Stimulated activated CD8-positive, alpha-beta memory T cell treated with anti-CD3 and anti-CD28 coated beads, Interleukin-15, amount 100 ng/mL, for 48 hours (primary cell): Measurements from ENCODE around the gene ARHGAP26.

Experiments
- DNase-seq, 2 donors: peaks; one replicate each; pipeline ENCODE4 v3.0.0-alpha.2; 2020; ENCODE audit warnings: low read depth in 2 of 2

Gene ARHGAP26

DNA sequence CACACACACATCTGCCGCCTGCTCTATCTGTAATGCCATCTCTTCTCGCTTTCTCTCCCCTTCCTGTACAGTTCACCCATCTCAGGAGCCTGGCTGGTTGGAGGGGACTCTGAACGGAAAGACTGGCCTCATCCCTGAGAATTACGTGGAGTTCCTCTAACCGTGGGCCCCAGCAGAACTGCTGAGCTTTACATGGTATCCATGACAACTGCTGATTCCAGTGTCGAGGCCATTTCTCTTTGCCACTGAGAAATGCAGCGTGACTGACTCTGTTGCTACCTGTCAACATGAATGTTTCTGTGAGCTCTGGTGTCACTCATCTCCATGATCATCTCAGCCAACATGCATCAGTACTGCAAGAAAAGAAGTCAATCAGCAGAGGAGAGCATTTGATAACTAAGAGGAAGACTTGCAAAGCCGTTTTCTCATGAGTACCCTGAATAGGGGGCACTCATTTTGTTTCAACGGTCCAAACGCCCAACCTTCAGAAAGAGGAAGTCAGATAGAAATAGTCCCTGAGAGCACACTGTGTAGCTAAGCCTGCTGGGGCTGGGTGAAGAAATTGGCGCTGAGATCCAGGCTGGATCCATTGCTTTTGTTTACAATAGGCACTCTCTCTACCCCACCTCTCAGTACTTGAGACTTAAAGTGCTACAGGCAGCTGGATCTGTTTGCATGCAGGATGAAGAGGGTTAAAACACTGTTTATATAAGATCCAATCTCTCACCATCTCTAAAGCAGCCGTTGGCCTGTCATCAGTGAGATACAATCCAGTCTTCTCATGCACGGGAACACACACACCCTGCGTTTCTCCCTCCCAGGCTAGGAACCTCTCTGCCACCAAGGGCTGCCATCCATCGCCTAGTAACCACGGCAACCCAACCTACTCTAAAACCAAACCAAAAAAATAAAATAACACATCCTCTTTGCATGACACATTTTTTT lies 452.4 kb downstream of the ARHGAP26 start:
- DNase-seq = peak in 1 of 2 donors; percentile 21

DNA sequence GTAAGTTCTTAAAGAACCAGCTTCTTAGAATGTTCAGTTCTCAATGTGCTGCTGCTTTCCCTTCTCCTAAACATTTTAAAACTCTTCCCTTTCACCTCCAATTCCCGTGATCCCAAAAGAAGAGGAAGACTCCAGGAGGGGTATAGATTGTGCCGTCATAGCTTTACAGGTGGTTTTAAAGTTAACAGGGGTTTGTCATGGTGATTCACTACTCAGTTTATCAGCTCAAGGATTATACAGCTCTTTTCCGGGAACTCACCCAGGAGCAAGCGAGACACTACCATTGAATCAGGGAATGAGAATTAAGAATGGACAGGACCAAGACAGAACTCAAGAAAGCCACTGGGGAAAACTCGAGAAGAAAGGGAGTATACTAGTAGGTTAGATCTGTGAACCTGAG lies 454.5 kb downstream of the ARHGAP26 start:
- no peak for DNase-seq

DNA sequence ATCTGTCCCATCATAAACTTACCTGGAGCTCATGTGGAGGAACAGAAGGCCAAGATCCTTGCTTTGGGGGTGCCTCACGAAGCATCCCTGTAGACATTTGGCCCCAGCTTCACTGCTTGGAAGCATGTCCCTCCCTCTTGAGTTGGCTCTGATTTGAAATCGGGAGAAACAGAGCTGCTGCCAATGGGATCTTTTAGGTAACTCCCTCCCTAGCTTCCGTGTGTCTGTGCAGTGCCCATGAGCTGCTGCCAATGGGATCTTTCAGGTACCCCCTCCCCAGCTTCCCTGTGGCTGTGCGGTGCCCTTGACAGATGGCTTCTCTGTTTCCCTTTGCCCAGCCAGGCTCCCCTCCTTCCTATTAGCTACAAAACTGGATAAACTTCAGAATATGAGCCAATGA lies 455.3 kb downstream of the ARHGAP26 start:
- DNase-seq = no peak

DNA sequence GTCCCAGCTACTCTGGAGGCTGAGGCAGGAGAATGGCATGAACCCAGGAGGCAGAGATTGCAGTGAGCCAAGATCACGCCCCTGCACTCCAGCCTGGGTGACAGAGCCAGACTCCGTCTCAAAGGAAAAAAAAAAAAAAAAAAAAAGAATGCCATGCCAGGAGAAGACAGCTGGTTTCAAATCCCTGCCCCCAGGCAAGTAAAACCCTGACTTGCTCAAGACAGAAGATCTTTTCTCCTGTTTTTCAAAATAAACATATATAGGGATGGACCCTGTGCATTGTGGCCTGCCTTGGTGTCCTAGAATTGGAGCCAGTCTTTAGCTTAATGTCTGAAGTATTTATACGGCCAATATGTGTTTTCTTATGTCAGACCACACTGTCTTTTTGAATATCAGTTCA lies 456.2 kb downstream of the ARHGAP26 start:
- no peak for DNase-seq

DNA sequence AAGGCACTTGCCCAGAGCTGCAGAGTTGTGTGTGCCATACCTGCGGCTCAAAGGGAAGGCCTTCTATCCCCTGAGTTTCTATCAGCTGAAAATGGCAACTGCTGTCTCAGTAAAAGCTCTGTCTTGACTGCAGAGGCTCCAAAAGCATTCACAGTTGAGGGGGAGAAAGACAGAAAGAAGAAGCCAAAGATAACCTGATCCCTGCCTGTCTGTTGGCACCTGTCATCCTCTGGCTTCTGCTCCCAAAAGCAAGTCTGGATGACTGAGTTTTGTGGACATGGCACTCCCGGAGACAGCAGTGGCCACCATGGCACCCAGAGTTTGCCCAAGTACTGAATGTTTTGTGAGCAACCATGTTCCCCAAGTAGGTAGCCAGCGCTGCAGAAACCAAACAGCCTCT lies 456.7 kb downstream of the ARHGAP26 start:
- DNase-seq = no peak

DNA sequence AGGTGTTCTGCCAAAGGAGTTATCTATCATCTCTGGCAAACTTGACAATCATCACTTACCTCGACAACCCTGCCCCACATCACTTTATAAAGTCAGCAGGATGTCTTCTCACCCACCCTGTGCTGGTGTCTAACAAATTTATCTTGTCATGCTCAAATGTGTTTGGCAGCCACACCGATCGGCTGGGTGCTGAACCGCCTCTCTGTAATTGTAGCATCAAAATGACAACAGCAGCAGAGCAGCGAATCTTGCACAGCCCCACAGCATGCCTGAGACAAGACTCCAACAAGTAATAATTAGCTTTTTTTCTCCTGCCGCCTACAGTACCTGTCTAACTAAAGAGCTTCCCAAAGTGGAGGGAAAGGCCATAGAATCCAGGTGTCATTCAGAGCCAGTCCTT lies 457.1 kb downstream of the ARHGAP26 start:
- no peak for DNase-seq

DNA sequence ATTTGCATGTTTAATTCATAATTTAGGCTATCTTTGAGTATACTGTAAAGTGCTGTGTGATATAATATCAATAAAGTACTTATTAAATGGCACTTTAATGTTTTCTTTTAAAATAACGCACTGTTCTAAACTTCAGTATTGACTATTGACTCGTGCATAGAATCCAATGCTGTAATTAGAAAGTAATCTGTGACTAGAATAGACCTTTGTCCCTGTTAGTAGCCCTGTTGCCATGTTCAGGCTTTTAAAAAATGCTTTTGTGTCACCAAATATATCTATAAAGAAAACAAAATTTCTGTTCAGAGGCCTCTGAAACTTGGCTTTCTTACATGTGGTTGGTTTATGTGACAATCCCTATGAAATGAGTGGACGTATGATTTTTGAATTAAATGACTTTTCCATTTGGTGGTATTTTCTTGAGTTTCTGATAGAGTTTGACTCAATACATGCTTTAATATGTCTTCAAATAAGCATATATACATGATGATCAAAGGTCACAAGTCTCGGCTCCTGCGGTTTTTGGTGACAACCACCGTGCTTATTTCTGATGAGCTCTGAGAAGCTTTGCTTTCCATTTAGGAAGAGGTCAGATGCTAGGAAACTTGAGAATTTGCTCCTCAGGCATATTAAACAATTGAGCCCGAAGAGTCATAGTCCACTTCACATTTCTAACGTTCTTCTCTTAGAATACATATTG lies 458.6 kb downstream of the ARHGAP26 start:
- DNase-seq = peak in 1 of 2 donors; percentile 38

DNA sequence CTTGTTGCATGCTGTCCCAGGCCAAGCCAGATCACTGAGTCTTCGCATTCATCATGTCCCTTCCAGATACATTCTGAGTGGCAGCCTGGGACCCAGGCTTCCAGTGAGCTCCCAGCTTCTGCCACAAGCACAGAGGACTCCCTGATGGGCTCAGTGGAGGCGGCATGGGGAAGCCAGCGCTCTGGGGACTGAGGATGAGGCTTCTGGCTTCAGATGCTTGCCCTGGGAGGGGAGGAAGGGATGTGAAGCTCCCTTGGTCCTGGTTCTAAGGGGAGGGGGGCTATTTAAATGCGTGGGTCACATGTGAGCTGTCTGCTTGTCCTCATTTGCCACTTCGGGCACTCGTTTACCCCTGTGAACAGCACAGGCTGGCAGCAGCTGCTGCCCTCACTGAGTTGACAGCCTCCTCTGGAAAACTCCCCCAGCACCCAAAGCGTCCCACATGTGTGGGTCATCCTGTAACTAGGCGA lies 459.3 kb downstream of the ARHGAP26 start:
- no peak for DNase-seq

DNA sequence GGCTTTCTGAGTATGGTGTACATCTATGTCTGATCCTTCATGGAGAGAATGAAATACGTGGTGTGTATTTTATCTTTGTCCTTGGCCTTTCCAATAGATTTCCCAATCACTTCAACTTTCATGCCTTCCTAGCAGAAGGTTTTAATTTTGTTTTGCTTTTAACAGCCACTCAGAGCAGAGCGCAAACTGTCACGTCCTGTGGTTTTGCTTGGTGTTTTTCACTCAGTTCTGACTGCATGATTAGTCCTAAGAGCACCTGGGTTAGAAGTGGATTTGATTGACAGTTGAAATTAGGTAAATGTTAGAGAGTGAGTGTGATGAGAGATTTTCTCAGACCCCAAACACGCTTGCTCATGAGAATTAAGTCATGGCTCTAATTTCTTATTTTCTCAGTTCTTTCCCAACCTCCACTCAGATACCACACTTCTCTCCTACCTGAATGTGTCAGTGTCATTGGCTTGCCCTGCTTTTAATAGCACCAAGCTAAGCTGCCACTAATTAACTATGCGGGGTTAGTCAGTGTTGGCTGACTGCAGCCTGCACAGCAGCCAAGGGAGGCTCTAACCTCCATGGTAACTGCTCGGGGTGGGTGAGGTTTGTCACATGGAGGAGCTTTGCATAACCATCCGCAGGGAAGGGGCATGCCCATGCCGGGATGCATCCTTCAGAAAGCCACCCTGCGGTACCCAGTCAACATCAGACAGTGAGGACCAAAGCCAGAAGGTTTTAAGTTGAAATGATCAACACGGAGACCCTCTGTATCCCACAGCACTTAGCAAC lies 459.9 kb downstream of the ARHGAP26 start:
- no peak for DNase-seq

DNA sequence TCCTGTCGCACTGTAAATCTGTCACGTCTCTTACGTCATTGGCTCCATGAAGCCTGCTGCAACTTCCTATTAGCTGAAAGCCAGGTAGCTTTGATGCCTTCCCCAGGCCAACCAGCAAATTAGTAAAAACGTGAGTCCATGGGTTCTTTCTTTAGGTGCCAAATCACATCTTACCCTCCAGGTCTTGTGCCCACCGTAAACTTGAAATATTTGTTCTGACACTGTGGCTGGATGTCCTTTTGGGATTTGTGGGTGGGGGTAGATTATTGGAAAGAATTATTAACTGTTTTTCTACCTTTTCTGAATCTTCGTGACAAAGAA lies 460.5 kb downstream of the ARHGAP26 start:
- no peak for DNase-seq

DNA sequence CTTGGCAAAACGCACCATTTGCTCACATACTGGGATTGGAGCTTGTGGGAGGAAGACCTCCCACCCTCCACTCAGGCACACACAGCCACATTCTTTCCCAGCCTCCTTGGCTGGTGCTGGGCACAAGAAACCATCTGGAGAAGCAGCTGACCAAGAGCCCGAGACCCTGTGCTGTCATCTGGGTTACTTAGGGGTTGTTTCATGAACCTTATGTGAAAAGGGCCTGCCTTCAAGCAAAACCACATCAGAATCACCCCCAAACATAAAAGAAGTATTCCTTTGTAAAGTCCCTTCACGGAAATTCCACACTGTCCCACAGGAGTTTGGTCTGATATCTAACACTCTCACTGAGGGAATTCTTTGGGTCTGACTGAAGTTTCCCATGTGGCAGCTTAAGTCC lies 461.2 kb downstream of the ARHGAP26 start:
- no peak for DNase-seq

DNA sequence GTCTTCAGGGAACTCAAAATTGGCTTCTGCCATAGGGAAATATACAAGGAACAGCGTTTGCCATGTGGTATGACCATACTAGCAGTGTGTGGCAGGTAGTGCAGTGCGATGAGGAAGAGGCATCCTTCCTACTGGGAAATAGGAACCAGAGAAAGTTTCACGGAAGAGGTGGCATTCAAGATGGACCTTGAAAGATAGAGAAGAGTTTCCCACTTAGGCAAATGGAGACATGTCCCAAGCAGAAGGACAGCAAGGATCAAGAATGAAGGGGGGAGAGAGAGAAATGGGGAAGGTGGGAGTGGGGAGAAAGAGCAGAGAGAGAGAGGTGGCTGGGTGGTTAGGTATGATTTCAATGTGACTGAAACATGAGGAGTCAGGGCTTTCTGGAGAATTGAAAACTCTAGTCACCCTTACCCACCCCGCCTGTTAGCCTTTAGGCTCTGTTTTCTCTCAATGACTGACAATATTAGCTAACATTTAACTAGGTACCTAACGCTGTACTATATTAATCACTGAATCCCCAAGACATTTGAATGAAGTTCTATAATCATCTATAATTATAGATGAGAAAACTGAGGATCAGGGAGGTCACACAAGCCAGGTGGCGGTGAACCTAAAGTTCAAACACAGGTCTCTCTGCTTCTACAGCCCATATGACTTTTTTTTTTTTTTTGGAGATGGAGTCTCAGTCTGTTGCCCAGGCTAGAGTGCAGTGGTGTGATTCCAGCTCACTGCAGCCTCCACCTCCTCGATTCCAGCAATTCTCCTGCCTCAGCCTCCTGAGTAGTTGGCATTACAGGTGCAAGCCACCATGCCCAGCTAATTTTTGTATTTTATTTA lies 462.0 kb downstream of the ARHGAP26 start:
- DNase-seq = no peak

DNA sequence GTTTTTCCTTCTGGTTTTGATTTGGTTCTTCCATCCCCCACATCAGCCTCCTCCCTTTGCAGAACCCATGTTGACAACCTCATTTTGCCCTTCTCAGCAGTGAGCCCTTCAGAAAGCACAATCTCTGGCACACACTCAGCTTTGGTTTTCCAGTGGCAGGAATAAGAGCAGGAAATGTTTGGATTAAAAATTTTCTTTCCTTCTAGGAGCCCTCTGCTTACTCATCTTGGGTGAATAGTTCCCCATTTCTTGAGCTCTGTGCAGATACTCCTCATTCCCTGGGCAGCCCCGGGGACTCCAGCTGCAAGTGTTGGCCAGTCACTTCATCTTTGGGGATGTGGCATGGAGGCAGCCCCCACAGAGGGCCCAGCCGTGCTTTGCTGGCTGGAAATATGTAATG lies 462.9 kb downstream of the ARHGAP26 start:
- DNase-seq = no peak

DNA sequence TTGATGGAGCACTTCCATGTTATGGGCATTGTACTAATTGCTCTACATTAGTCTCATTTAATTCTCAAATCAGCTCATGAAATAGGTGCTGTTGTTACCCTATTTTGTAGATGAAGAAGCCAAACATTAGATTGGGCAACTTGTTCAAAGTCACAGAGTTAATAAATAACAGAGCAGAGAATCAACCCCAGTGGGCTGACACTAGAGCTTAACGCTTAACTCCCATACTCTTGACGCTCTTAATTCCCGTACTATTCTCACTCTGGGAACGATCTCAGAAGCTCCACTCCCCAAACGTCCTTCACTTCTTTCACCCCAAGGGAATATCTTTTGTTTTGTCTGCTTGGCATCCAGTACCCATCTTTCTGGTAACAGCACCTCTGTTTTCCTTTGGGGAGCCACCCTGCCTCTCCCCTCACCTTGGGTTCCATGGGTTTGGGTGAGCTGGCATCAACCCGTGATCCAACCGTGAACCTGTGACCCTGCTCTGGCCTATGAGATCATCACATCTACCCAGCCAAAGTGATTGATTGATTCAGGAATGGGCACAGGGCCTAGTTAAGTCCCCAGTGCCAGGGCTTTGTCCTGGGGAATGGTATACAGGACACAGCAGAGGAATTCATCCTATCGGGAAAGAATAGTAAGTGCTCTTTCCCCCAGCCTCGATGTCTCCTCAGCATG lies 464.1 kb downstream of the ARHGAP26 start:
- DNase-seq = no peak

DNA sequence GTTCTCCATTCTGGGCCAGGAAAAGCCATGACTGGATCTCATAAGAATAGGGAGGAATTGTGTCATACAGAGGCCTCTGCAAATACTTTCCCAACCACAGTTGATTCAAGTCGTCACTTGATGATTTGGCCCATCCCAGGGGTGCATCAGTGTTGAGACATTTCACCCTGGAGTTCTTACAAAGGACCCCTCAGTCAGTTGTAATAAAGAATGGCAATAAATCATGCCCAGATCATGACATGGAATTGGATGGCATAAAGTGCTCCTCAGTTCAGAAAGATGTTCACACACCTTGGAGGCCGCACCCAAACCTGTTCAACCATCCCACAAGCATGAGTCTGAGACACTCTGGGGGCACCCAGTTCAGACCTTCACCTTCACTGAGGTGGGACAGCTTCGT lies 465.2 kb downstream of the ARHGAP26 start:
- DNase-seq = no peak

DNA sequence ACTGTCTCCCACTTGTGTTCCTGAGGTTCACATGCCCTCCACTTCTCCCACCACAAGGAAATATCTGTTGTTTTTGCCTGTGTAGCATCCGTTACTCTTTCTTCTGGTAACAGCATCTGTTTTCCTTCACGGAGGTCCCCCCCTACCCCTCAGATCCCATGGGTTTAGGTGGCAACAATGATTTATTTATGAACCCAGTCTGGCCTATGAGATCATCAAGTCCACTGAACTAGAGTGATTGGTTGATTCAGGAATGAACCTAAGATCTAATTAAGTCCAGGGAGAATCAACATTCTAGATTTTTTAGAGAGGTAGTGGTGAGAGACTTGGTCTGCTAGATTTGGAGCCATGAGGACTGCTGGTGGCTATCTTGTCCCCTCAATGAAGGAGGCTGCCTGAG lies 466.5 kb downstream of the ARHGAP26 start:
- DNase-seq = no peak

DNA sequence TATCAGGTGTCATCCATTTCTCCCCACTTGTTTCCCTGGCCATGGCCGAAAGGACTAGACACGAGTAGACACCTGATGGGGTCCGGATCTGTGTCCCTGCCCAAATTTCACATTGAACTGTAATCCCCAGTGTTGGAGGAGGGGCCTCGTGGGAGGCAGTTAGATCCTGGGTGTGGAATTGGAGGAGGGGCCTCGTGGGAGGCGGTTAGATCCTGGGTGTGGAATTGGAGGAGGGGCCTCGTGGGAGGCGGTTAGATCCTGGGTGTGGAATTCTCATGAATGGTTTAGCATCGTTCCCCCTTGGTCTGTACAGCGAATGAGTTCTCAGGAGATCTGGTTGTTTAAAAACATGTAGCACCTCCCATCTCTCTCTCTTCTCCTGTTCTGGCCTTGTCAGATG lies 467.5 kb downstream of the ARHGAP26 start:
- DNase-seq = no peak

DNA sequence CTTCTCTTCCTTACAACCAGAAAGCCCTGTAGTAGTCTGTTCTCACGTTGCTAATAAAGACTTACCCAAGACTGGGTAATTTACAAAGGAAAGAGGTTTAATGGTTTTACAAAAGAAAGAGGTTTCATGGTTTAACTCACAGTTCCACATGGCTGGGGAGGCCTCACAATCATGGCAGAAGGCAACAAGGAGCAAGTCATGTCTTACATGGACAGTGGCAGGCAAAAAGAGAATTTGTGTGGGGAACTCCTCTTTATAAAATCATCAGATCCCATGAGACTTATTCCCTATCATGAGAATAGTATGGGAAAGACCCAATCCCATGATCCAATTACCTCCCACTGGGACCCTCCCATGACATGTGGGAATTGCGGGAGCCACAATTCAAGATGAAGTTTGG lies 468.4 kb downstream of the ARHGAP26 start:
- no peak for DNase-seq

DNA sequence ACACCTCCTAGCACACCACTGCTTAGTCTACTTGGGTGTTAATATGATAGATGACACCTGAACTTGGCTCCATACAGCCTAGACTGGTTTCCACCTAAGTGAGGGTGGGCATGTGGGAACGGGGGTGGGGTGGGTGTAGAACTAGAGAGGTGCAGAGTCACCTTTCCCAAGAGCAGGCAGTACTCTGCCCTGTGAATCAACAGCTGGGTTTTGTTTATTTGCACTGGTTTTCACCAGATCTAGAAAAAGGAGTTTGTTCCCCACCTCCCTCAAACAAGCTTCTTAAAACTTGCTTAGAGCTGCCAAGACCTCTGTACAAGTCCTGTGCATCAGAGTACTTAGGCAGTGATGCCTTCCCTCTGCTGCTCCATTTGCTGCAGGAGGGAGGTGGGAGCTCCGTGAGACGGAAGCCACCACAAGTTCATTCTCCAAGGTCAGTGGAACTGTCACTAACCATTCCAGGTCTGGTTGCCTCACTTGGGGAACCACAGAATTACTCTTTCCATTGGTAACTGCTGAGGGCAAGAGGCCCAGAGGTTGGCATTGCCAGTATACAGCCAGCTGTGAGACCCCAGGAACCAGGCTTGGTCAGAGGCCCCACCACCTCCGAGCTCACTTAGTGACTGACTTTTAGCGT lies 469.8 kb downstream of the ARHGAP26 start:
- DNase-seq = no peak

DNA sequence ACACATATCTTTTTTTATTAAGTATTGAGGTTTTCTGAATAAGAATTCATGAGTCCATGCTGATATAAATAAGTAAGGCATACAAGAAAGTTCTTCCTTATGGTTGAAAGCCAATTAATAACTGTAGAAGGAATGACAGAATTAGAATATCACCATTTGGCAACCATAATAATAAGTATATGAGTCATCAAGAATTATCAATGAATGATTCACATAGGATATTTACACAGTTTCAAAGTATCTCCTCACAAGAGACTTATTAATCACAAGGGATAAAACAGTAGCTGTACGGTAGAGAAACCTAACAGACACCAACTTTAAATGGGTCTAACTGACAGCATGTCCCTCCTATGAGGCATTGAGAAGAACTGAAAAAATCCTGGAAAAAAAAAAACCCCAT lies 471.7 kb downstream of the ARHGAP26 start:
- DNase-seq = no peak
